ENCODE measurements around the gene GPANK1. TPM values are rescaled to one million over a fixed set of nuclear protein-coding genes. Genes with fewer than 3 reads are reported as not detected.

The GPANK1 gene
- total RNA-seq, 1 experiment from 2014 or later, result 23.6 TPM

DNA sequence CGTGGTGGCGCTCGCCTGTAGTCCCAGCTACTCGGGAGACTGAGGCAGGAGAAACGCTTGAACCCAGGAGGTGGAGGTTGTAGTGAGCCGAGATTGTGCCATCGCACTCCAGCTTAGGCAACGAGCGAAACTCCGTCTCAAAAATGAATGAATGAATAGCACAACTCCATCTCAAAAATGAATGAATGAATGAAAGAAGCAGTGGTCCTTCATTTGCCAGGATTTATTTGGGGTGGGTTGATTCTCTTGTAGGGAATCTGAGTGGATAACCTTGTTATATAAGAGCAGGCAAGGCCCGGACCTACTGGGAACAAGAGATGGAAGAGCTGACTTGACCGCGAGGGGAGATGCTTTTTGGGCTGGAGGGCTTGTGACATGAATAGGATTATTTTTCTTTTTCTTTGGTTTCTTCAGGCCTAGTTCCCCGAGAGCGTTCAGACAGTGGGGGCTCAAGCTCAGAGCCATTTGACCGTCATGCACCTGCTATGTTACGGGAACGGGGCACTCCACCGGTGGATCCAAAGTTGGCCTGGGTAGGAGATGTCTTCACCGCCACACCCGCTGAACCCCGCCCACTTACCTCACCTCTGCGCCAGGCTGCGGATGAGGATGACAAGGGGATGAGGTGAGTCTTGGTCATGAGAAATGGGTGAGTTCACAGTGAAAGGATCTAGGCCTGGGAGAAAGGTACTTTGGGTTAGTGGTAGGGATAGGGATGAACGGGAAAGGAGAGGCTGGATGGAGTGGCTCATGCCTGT lies 34.4 kb downstream of the GPANK1 start:
- Histone ChIP-seq H3K36me3 (peaks cover 93% of the 10 kb centered on the region), H3K4me1 (no peaks in the 10 kb centered on the region), H3K9me3 (replicated peaks) (no peaks in the 10 kb centered on the region), H3K27me3 (no peaks in the 10 kb centered on the region), H3K27ac (no peak overlapping the region), H3K4me3 (no peak overlapping the region)
- DNase-seq, result no peak

DNA sequence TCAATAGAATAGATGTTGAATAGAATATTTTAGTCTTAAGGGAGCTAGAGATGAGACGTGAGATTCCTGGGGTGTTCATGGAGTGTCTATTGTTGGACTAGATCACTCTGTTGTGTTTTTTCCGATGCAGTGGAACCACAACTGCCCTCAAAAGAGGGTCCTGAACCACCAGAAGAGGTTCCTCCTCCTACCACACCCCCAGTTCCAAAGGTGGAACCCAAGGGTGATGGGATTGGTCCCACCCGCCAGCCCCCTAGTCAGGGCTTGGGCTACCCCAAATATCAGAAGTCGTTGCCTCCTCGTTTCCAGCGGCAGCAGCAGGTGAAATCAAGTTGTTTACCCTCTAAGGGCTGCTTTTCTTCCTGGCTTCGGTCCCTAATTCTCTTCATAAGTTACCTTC lies 35.8 kb downstream of the GPANK1 start:
- no peaks in the 10 kb centered on the region for H3K27me3 ChIP-seq
- DNase-seq, result no peak
- no peak overlapping the region for H3K27ac ChIP-seq
- H3K9me3 ChIP-seq (replicated peaks), result no peaks in the 10 kb centered on the region
- peaks cover 93% of the 10 kb centered on the region for H3K36me3 ChIP-seq
- H3K4me1 ChIP-seq, result no peaks in the 10 kb centered on the region
- no peak overlapping the region for H3K4me3 ChIP-seq

GRCh38 chr6:31627690-31628287 lies 37.0 kb downstream of the GPANK1 start:
- Histone ChIP-seq H3K36me3 (peaks cover 96% of the 10 kb centered on the region), H3K27ac (no peak overlapping the region), H3K4me1 (no peaks in the 10 kb centered on the region), H3K9me3 (replicated peaks) (no peaks in the 10 kb centered on the region), H3K27me3 (no peaks in the 10 kb centered on the region), H3K4me3 (no peak overlapping the region)
- no peak for DNase-seq

GRCh38 chr6:31626952-31627351 lies 37.8 kb downstream of the GPANK1 start:
- Histone ChIP-seq H3K4me3 (no peak overlapping the region), H3K27me3 (no peaks in the 10 kb centered on the region), H3K27ac (no peak overlapping the region), H3K9me3 (replicated peaks) (no peaks in the 10 kb centered on the region), H3K4me1 (no peaks in the 10 kb centered on the region), H3K36me3 (peaks cover 92% of the 10 kb centered on the region)
- DNase-seq, result no peak

GRCh38 chr6:31624070-31624469 lies 40.7 kb downstream of the GPANK1 start:
- H3K4me1 ChIP-seq, result no peaks in the 10 kb centered on the region
- no peak overlapping the region for H3K27ac ChIP-seq
- DNase-seq, result no peak
- no peaks in the 10 kb centered on the region for H3K27me3 ChIP-seq
- H3K9me3 ChIP-seq (replicated peaks), result no peaks in the 10 kb centered on the region
- H3K36me3 ChIP-seq, result peaks cover 69% of the 10 kb centered on the region
- H3K4me3 ChIP-seq, result no peak overlapping the region

- no peaks in the 10 kb centered on the region for H3K9me3 ChIP-seq (replicated peaks)
- no peaks in the 10 kb centered on the region for H3K27me3 ChIP-seq
- no peaks in the 10 kb centered on the region for H3K4me1 ChIP-seq
- no peak for DNase-seq
- peaks cover 55% of the 10 kb centered on the region for H3K36me3 ChIP-seq
- H3K4me3 ChIP-seq, result peak overlapping the region; percentile 95
- no peak overlapping the region; the same call in 1 of the 2 replicates for H3K27ac ChIP-seq
These were observed 42.1 kb downstream of the GPANK1 start for GRCh38 chr6:31622684-31623091.

- no peak overlapping the region; the same call in none of the 2 replicates for H3K27ac ChIP-seq
- H3K9me3 ChIP-seq (replicated peaks), result no peaks in the 10 kb centered on the region
- peak overlapping the region; percentile 95 for H3K4me3 ChIP-seq
- peak in 1 of 2 experiments; percentile 24 for DNase-seq
- H3K4me1 ChIP-seq, result no peaks in the 10 kb centered on the region
- peaks cover 48% of the 10 kb centered on the region for H3K36me3 ChIP-seq
- no peaks in the 10 kb centered on the region for H3K27me3 ChIP-seq
These were observed 42.8 kb downstream of the GPANK1 start for GRCh38 chr6:31621991-31622390.

GRCh38 chr6:31621320-31621939 lies 43.4 kb downstream of the GPANK1 start:
- peak in 1 of 2 experiments; percentile 20 for DNase-seq

DNA sequence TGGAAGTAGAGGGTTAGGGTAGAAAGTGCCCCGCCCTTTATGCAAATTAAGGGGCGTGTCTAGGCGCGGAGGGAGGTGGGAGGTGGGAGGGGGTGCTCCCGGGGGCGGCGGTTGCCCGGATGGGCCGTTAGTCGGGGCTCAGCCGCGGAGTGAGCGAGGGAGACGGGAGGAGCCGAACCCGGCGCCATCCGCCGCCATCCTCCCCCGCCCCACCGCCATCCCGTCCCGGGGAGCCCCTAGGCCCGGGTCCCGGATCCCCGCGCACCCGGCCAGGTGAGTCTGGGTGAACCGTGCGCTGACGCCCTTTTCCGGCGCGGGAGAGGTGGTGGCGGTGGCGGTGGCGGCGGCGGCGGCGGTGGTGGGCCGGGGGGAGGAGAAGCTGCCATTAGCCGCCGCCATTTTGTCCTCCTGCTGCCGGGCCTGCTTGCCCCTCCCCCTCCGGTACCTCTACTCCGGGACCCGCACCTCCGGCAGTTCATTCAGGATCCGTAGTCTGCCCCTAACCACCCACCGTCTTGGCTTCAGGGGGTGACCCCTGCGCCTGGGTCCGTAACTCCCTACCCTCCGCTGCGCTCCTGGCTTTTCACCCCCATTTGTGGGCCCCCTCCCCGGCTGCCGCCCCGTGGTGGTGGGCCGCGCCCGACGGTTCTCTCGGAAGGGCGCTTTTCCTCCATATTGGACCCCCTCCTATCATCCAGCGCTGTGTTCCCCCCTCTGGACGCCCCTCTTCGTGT lies 44.0 kb downstream of the GPANK1 start, which contains the start of gene PRRC2A:
TSS of gene PRRC2A (plus strand) at position 130 of the 734 bp plus-strand sequence. CDS start 2,075 bp downstream, outside the sequence.
- H3K4me3 ChIP-seq, result peak within 1 kb of the TSS; percentile 95
- DNase-seq, result peak; percentile 82 to 84
- no peaks in the 10 kb centered on the region for H3K4me1 ChIP-seq
- peaks cover 36% of the 10 kb centered on the region for H3K36me3 ChIP-seq
- H3K9me3 ChIP-seq (replicated peaks), result no peaks in the 10 kb centered on the region
- no peaks in the 10 kb centered on the region for H3K27me3 ChIP-seq
- H3K27ac ChIP-seq, result peak within 1 kb of the TSS; percentile 91

More at GRCh38 chr6:31621320-31621939, 43.4 kb downstream of the GPANK1 start:
- H3K9me3 ChIP-seq (replicated peaks), result no peaks in the 10 kb centered on the region
- no peaks in the 10 kb centered on the region for H3K27me3 ChIP-seq
- H3K27ac ChIP-seq, result peak overlapping the region; percentile 91
- no peaks in the 10 kb centered on the region for H3K4me1 ChIP-seq
- peaks cover 43% of the 10 kb centered on the region for H3K36me3 ChIP-seq
- peak overlapping the region; percentile 95 for H3K4me3 ChIP-seq

DNA sequence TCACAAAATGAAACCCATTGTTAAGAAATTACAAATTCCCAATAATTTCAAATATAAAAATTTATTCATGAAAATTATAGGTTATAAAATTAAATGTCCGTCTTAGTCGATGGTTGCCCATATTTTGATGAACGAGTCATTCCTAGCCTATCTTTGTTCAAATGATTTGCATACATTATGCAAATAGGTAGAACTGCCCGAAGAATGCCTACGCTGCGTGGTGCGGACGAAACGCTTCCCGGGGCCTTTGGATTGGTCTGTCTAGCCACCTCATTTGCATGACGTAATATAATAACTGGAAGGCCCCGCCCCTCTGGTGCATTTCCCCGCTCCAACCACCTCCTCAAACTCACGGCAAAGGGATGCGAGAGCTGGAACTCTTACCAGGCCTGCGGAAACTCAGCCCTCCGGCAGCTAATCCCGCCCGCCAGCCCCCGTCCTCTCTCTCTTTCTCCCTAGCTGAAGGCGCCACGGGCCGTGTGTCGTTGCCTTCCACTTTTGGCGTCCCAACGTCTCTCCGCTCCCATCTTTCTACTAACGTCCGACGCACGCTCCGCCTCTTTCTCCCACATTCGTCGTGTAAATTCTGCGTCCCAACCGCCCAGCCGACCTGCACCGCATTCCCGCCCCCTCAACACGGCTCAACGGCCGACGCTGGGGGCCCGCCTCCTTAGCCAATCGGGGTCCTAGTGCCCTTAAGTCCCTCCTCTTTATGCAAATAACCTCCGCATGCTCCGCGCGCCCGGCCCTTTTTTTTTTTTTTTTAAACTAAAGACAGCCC lies 44.8 kb downstream of the GPANK1 start:
- Histone ChIP-seq H3K4me1 (no peaks in the 10 kb centered on the region), H3K27ac (peak overlapping the region; percentile 91), H3K36me3 (peaks cover 28% of the 10 kb centered on the region), H3K4me3 (peak overlapping the region; percentile 64), H3K27me3 (no peaks in the 10 kb centered on the region), H3K9me3 (replicated peaks) (no peaks in the 10 kb centered on the region)
- peak; percentile 98 for DNase-seq

- Histone ChIP-seq H3K9me3 (replicated peaks) (no peaks in the 10 kb centered on the region), H3K4me1 (no peaks in the 10 kb centered on the region), H3K27me3 (no peaks in the 10 kb centered on the region), H3K27ac (no peak overlapping the region), H3K36me3 (0 out of 2 replicates have a peak, but pooled peaks cover 3% of the 10 kb centered on the region), H3K4me3 (no peak overlapping the region)
- no peak for DNase-seq
These were observed 47.8 kb downstream of the GPANK1 start for GRCh38 chr6:31617010-31617409.

GRCh38 chr6:31615748-31616147 lies 49.0 kb downstream of the GPANK1 start:
- Histone ChIP-seq H3K9me3 (replicated peaks) (no peaks in the 10 kb centered on the region), H3K4me1 (no peaks in the 10 kb centered on the region), H3K27me3 (no peaks in the 10 kb centered on the region), H3K4me3 (no peak overlapping the region), H3K36me3 (no peaks in the 10 kb centered on the region), H3K27ac (no peak overlapping the region)
- no peak for DNase-seq

- Histone ChIP-seq H3K27me3 (no peaks in the 10 kb centered on the region), H3K4me1 (no peaks in the 10 kb centered on the region), H3K27ac (no peak within 1 kb of the TSS), H3K4me3 (no peak within 1 kb of the TSS), H3K36me3 (no peaks in the 10 kb centered on the region), H3K9me3 (replicated peaks) (no peaks in the 10 kb centered on the region)
- no peak for DNase-seq
These were observed 49.9 kb downstream of the GPANK1 start, which contains the start of gene AIF1 for GRCh38 chr6:31614684-31615578. AIF1 (plus strand) TSS chr6:31615234; CDS start chr6:31615330, 96 bp downstream.
